ENCODE results near the gene STK24. TPM values are rescaled to one million over a fixed set of nuclear protein-coding genes. Genes with fewer than 3 reads are reported as not detected.

STK24 gene
- total and polyA plus RNA-seq, 10 of the 15 experiments (the other 5 are each of a cell fraction or from before 2014, with no cell fraction given) = 7.5 to 115 (median 52.9) TPM

- 87% methylated on average over 17 of the region's 21 CpGs for WGBS (ENCODE audit: insufficient coverage, insufficient replicate concordance, low lambda C conversion rate, missing lambda C conversion rate)
- Histone ChIP-seq H3K4me2 (ENCODE audit: control insufficient read depth, insufficient read depth) (no peak overlapping the region), H4K20me1 (ENCODE audit: control insufficient read depth, insufficient read depth) (no peaks in the 10 kb centered on the region), H3K27ac (ENCODE audit: control insufficient read depth, insufficient read depth) (no peak overlapping the region), H3K36me3 (ENCODE audit: control insufficient read depth in 2 of 2, insufficient read depth in 2 of 2, low read length in 1 of 2) (no peaks in the 10 kb centered on the region; a peak in 2 of 4 replicates), H3K4me3 (no peak overlapping the region), H3K79me2 (ENCODE audit: control insufficient read depth, insufficient read depth, low read length) (no peaks in the 10 kb centered on the region), H2AFZ (ENCODE audit: control insufficient read depth, low read depth, low read length) (no peak overlapping the region), H3K4me1 (ENCODE audit: control insufficient read depth, insufficient read depth, low read length) (peaks cover 6% of the 10 kb centered on the region), H3K27me3 (replicated peaks in 1 of 2; ENCODE audit: control insufficient read depth in 2 of 2, insufficient read depth in 2 of 2, low read length in 1 of 2) (no peaks in the 10 kb centered on the region), H3K9ac (ENCODE audit: control insufficient read depth, insufficient read depth, low read length) (no peak overlapping the region), H3K9me3 (replicated peaks; ENCODE audit: control insufficient read depth, insufficient read depth, low read length) (no peaks in the 10 kb centered on the region)
- ChIA-PET SMC1A (ENCODE audit: uncharacterized antibody, unreplicated experiment) (interaction anchor here (1.9 to 4.8 kb wide), 3 partner anchors 127 to 222 kb away, joined by 8 to 66 read pairs (median 12); no protein-coding TSS in a partner anchor), RAD21 (ENCODE audit: unreplicated experiment) (interaction anchor here (2.1 to 4.8 kb wide), 2 partner anchors 209 kb away, joined by 8 to 89 read pairs; no protein-coding TSS in a partner anchor), POLR2A (no interaction called here), CTCF (interaction anchor here (1.9 to 9.1 kb wide), 5 partner anchors 34 to 588 kb away, joined by 5 to 135 read pairs (median 14); no protein-coding TSS in a partner anchor)
- BruUV-seq (replicated peaks) = no TSS peak
- FAIRE-seq (no peak), ATAC-seq (no peak), DNase-seq (ENCODE audit: low read depth, low spot score) (no peak)
- intact Hi-C loops (cut with micrococcal nuclease; ENCODE audit: unreplicated experiment) = loop anchor here (2.0 kb wide), 1 partner anchor 399 kb away; no protein-coding TSS in a partner anchor
- TF ChIP-seq CHD2 (IDR thresholded peaks at IDR 0.05; ENCODE audit: borderline replicate concordance, low read depth, low read length) (no peak), ZNF592 (IDR thresholded peaks at IDR 0.05) (no peak), NFYA (IDR thresholded peaks at IDR 0.05; ENCODE audit: borderline replicate concordance, low read depth, low read length) (no peak), IKZF1 (conservative IDR thresholded peaks at IDR 0.05) (no peak)
- in situ Hi-C loops (cut with MboI) = loop anchor here (10.0 kb wide), 2 partner anchors 401 to 589 kb away; no protein-coding TSS in a partner anchor
Measured at GRCh38 chr13:98443800-98444325, 133.0 kb downstream of the STK24 start.
